ENCODE results near the gene GDF11. TPM values are rescaled to one million over a fixed set of nuclear protein-coding genes. Genes with fewer than 3 reads are reported as not detected.

Gene GDF11
- total RNA-seq, 1 donor from 2014 or later, result 50.3 TPM

DNA sequence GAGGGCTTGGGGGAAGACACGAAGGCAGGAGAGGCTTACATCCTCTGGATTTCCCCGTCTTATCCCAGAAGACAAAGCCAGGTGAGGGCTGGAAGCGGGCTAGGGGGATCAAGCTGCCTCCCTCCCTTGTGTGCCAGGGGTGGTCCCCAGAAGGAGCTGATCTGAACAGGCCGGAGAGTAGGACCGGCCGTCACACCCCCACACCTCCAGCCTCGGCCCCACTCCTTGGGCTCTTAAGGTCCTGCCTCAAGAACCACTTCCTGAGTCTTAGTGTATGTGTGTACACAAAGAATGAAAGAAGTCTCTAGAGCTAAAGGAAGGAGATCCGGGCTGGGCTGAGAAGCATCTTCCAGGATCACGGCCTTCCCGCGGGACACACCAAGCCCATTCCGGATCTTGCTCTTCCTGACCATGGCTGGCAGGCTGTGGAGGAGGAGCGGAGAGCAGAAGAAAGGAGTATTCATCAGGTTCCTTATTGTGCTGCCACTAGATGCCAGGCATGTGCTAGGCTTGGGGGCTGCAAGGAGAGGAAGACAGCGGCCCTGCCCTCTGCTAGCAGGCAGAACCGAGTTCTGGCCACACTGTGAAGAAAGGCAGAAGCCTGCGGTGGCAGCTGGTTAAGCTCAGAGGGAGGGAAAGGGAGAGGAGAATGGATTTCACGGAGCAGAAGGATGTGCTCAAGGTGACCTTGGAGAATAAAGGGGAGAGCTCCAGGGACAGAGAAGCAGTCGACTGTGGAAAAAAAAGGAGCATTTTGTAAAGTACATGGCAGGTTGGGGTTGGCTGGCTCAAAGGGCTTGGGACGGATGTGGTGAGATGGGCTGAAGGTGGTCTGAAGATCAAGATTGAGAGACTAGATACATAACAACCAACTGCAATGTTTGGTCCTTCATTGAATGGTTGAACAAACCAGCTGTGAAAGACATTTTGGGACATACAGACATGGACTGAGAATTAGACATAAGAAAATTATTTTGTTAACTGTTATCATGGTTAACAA is 12.8 kb upstream of the GDF11 start:
- Mint-ChIP-seq H3K4me3 (ENCODE audit: low read depth) (peak overlapping the region; percentile 84), H3K36me3 (ENCODE audit: insufficient read depth) (peaks cover 2% of the 10 kb centered on the region), H3K9me3 (ENCODE audit: low read depth) (no peaks in the 10 kb centered on the region), H3K27me3 (peaks cover 8% of the 10 kb centered on the region), H3K27ac (peak overlapping the region; percentile 96), H3K4me1 (ENCODE audit: low read depth) (peaks cover 24% of the 10 kb centered on the region)
- TF ChIP-seq, protein P1, sequence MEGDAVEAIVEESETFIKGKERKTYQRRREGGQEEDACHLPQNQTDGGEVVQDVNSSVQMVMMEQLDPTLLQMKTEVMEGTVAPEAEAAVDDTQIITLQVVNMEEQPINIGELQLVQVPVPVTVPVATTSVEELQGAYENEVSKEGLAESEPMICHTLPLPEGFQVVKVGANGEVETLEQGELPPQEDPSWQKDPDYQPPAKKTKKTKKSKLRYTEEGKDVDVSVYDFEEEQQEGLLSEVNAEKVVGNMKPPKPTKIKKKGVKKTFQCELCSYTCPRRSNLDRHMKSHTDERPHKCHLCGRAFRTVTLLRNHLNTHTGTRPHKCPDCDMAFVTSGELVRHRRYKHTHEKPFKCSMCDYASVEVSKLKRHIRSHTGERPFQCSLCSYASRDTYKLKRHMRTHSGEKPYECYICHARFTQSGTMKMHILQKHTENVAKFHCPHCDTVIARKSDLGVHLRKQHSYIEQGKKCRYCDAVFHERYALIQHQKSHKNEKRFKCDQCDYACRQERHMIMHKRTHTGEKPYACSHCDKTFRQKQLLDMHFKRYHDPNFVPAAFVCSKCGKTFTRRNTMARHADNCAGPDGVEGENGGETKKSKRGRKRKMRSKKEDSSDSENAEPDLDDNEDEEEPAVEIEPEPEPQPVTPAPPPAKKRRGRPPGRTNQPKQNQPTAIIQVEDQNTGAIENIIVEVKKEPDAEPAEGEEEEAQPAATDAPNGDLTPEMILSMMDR (IDR thresholded peaks at IDR 0.05; ENCODE audit: unreplicated experiment), result no peak
- no peak for DNase-seq (ENCODE audit: low spot score, unreplicated experiment)

DNA sequence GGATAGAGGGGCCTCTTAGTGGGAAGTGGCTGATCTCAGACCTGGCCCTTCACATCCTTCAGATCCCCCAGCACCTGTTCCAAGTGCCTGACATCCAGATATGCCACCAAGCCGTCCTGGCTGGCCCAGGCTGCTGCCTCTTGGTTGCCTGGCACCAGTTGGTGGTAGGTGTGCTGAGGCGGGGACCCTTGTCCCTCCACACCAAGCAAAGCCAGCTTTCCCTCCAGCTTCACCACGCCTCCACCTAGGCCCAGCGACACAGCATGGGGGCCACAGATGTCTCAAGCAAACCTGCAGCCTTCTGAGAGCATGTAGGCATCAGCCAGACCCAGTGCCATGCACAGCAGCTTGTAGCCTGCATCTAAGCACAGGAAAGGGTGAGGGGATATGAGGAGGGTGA is 10.6 kb upstream of the GDF11 start:
- H3K27ac Mint-ChIP-seq, result no peak overlapping the region
- peaks cover 21% of the 10 kb centered on the region for H3K4me1 Mint-ChIP-seq (ENCODE audit: low read depth)
- no peaks in the 10 kb centered on the region for H3K36me3 Mint-ChIP-seq (ENCODE audit: insufficient read depth)
- H3K9me3 Mint-ChIP-seq (ENCODE audit: low read depth), result no peaks in the 10 kb centered on the region
- H3K27me3 Mint-ChIP-seq, result peaks cover 8% of the 10 kb centered on the region
- TF ChIP-seq, protein P1 (IDR thresholded peaks at IDR 0.05; ENCODE audit: unreplicated experiment), result no peak
- DNase-seq (ENCODE audit: low spot score, unreplicated experiment), result no peak
- H3K4me3 Mint-ChIP-seq (ENCODE audit: low read depth), result no peak overlapping the region

DNA sequence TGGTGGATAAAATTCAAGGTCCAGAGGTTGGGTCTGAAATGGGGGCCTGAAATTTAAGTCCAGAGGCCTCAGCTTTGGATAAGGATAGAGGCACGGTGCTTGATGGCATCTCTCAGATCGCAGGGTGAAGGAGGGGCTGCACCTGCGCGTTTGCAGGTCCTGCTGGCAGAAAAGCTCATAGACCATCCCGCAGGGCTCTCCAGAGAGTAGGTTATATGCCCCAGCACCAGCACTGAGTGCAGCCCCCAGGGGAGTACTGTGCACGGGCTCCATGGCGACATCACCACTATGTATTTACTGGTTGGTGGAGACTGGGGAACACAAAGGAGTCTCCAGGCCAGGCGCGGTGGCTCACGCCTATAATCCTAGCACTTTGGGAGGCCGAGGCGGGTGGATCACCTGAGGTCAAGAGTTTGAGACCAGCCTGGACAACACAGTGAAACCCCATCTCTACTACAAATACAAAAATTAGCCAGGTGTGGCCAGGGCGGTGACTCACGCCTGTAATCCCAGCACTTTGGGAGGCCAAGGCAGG is 9.8 kb upstream of the GDF11 start:
- Mint-ChIP-seq H3K27ac (no peak overlapping the region), H3K36me3 (ENCODE audit: insufficient read depth) (no peaks in the 10 kb centered on the region), H3K4me3 (ENCODE audit: low read depth) (no peak overlapping the region), H3K4me1 (ENCODE audit: low read depth) (peaks cover 22% of the 10 kb centered on the region), H3K27me3 (peaks cover 8% of the 10 kb centered on the region), H3K9me3 (ENCODE audit: low read depth) (no peaks in the 10 kb centered on the region)
- TF ChIP-seq, protein P1 (IDR thresholded peaks at IDR 0.05; ENCODE audit: unreplicated experiment), result no peak
- no peak for DNase-seq (ENCODE audit: low spot score, unreplicated experiment)

DNA sequence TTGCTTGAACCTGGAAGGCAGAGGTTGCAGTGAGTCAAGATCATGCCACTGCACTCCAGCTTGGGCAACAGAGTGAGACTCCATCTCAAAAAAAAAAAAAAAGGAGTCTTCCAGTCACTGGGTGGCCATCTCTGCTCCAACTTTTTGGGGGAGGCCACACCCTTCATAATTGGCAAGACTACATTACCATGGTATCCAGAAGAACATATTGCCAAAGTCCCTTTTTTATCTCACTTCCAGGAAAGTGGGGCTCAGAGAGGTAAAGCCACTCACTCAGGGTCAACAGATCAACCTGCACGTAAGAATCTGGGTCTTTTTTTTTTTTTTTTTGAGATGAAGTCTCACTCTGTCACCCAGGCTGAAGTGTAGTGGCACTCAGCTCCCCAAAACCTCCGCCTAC is 9.1 kb upstream of the GDF11 start:
- no peaks in the 10 kb centered on the region for H3K9me3 Mint-ChIP-seq (ENCODE audit: low read depth)
- TF ChIP-seq, protein P1 (IDR thresholded peaks at IDR 0.05; ENCODE audit: unreplicated experiment), result no peak

DNA sequence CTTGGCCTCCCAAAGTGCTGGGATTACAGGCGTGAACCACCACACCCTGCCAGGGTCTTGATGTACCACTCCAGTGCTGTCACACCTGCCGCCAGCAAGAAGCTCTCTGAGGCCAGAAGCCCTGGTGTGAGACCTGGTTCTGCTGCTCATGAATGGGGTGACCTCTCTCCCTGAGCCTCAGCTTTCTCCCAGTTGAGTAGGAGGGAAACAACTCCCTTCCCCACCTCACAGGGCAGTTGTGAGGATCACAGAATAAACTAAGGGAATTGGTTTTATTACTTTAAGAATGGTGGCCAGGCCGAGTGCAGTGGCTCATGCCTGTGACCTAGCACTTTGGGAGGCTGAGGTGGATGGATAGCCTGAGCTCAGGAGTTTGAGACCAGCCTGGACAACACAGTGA is 8.3 kb upstream of the GDF11 start:
- TF ChIP-seq, protein P1 (IDR thresholded peaks at IDR 0.05; ENCODE audit: unreplicated experiment), result no peak
- Mint-ChIP-seq H3K27me3 (peaks cover 8% of the 10 kb centered on the region), H3K9me3 (ENCODE audit: low read depth) (no peaks in the 10 kb centered on the region), H3K4me1 (ENCODE audit: low read depth) (peaks cover 23% of the 10 kb centered on the region), H3K4me3 (ENCODE audit: low read depth) (no peak overlapping the region), H3K36me3 (ENCODE audit: insufficient read depth) (no peaks in the 10 kb centered on the region), H3K27ac (no peak overlapping the region)
- DNase-seq (ENCODE audit: low spot score, unreplicated experiment), result no peak

More for the DNA sequence above, 9.1 kb upstream of the GDF11 start:
- H3K36me3 Mint-ChIP-seq (ENCODE audit: insufficient read depth), result no peaks in the 10 kb centered on the region
- H3K4me1 Mint-ChIP-seq (ENCODE audit: low read depth), result peaks cover 25% of the 10 kb centered on the region
- H3K27me3 Mint-ChIP-seq, result peaks cover 8% of the 10 kb centered on the region
- no peak overlapping the region for H3K27ac Mint-ChIP-seq
- DNase-seq (ENCODE audit: low spot score, unreplicated experiment), result no peak
- H3K4me3 Mint-ChIP-seq (ENCODE audit: low read depth), result no peak overlapping the region

All from progenitor cell of endocrine pancreas (in vitro differentiated cells).